Tibial artery (tissue), 4 donors: Measurements from ENCODE around the gene TMEM38B.

Experiments
- DNase-seq, 2 donors: peaks; one replicate each; pipeline ENCODE4 v3.0.0-alpha.2; 2019
- H3K27ac ChIP-seq, 2 donors: fragments of 200-600 bp; sonication (generic) in 1 of 2; 1 replicate in 1 of 2; 2 replicates in 1 of 2; pipeline ENCODE4 v1.5.1; 2018 to 2019; ENCODE audit warnings: mild to moderate bottlenecking in 1 of 2
- H3K27me3 ChIP-seq, 2 donors: fragments of 200-600 bp; sonication (generic) in 1 of 2; one replicate each; pipeline versions ENCODE4 v1.5.1 to v1.6.0; 2016 to 2019
- H3K36me3 ChIP-seq, 3 donors: fragments of 200-600 bp; sonication (generic) in 2 of 3; one replicate each; pipeline ENCODE4 v1.5.1; 2016 to 2019; ENCODE audit warnings: mild to moderate bottlenecking in 2 of 3
- H3K4me1 ChIP-seq, 4 donors: fragments of 200-600 bp; sonication (generic) in 2 of 4; 1 replicate in 3 of 4; 2 replicates in 1 of 4; pipeline ENCODE4 v1.5.1; 2016 to 2019
- H3K4me3 ChIP-seq, 2 donors: fragments of 200-600 bp; sonication (generic) in 1 of 2; 1 replicate in 1 of 2; 2 replicates in 1 of 2; pipeline ENCODE4 v1.5.1; 2018 to 2019; ENCODE audit warnings: mild to moderate bottlenecking in 2 of 2
- H3K9me3 ChIP-seq, 3 donors: fragments of 200-600 bp; sonication (generic) in 1 of 3; one replicate each; pipeline ENCODE4 v1.5.1; 2016 to 2019
- intact Hi-C: fragments of 100-400 bp; cut with DNase I; formaldehyde crosslinking; loops from one replicate; pipeline ENCODE4 v1.15.0; 2023; ENCODE audit warnings: low total_unique reads
- TF ChIP-seq, protein P1 (sequence below), 2 experiments: fragments of 200-600 bp in 1 of 2; fragments of 450-650 bp in 1 of 2; IDR thresholded peaks; one replicate each; pipeline ENCODE4 v1.5.1; 2017 to 2019; ENCODE audit warnings: antibody characterized with exemption in 2 of 2, mild to moderate bottlenecking in 1 of 2, moderate library complexity in 1 of 2

TMEM38B gene

DNA sequence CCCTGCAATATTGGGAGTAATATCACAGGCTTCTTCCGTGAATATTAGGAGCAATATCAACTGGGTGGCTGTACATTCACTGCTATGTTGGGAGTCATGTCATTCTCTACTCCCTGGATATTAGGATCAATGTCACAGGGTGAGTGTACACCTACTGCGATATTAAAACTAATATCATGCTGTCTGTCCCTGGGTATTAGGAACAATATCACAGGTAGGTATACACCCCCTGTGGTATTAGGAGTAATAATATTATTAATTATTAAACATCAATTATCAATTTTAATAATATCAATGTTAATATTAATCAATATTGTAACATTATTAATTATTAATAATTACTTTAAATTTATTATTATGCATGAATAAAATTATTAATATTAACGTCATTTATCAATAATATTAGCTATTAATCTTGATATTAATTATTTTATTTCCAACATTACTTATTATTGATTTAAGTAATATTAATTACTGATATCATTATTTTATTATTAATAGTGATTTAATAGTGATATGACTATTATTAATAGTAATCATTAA is 121.9 kb downstream of the TMEM38B start:
- Histone ChIP-seq H3K4me3 (no peak overlapping the region), H3K27me3 (no peaks in the 10 kb centered on the region), H3K9me3 (peaks cover 0 to 37% (median 8%) of the 10 kb centered on the region in 3 donors), H3K36me3 (no peaks in the 10 kb centered on the region), H3K4me1 (no peaks in the 10 kb centered on the region), H3K27ac (no peak overlapping the region)
- DNase-seq = no peak
- TF ChIP-seq, protein P1, sequence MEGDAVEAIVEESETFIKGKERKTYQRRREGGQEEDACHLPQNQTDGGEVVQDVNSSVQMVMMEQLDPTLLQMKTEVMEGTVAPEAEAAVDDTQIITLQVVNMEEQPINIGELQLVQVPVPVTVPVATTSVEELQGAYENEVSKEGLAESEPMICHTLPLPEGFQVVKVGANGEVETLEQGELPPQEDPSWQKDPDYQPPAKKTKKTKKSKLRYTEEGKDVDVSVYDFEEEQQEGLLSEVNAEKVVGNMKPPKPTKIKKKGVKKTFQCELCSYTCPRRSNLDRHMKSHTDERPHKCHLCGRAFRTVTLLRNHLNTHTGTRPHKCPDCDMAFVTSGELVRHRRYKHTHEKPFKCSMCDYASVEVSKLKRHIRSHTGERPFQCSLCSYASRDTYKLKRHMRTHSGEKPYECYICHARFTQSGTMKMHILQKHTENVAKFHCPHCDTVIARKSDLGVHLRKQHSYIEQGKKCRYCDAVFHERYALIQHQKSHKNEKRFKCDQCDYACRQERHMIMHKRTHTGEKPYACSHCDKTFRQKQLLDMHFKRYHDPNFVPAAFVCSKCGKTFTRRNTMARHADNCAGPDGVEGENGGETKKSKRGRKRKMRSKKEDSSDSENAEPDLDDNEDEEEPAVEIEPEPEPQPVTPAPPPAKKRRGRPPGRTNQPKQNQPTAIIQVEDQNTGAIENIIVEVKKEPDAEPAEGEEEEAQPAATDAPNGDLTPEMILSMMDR (IDR thresholded peaks at IDR 0.05) = no peak
- intact Hi-C loops = no loop called here

DNA sequence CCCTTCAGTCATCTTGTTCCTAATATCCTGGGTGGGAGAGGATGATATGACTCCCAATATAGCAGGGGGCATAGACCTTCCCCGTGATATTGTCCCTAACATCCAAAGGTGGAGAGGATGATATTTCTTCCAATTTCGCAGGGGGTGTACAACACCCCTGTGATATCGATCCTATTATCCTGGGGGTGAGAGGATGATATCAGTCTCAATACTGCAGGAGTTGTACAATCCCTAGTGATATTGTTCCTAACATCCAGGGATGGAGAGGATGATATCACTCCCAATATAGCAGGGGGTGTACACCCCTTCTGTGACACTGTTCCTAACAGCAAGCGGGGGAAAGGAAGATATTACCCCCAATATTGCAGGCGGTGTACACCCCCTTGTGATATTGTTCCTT is 122.6 kb downstream of the TMEM38B start:
- no peak overlapping the region for H3K4me3 ChIP-seq
- H3K27ac ChIP-seq = no peak overlapping the region
- H3K27me3 ChIP-seq = no peaks in the 10 kb centered on the region
- no peak for DNase-seq
- intact Hi-C loops = no loop called here
- H3K4me1 ChIP-seq = no peaks in the 10 kb centered on the region
- H3K9me3 ChIP-seq = peaks cover 0 to 30% (median 5%) of the 10 kb centered on the region in 3 donors
- no peaks in the 10 kb centered on the region for H3K36me3 ChIP-seq
- TF ChIP-seq, protein P1 (IDR thresholded peaks at IDR 0.05) = no peak

DNA sequence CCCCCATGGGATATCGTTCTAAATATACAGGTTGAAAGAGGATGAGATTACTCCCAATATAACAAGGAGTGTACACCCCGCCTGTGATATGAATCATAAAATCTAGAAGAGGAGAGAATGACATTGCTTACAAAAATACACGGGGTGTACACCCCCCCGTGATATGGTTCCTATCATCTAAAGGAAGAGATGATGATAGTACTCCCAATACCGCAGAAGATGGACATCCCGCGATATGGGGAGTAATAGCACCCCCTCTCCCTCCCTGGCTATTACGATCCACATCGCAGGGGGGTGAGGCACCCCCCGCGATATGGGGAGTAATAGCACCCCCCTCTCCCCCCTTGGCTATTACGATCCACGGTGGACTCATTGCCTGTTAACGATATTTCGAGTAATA is 124.6 kb downstream of the TMEM38B start:
- H3K9me3 ChIP-seq = peaks cover 0 to 28% (median 8%) of the 10 kb centered on the region in 3 donors
- intact Hi-C loops = no loop called here

DNA sequence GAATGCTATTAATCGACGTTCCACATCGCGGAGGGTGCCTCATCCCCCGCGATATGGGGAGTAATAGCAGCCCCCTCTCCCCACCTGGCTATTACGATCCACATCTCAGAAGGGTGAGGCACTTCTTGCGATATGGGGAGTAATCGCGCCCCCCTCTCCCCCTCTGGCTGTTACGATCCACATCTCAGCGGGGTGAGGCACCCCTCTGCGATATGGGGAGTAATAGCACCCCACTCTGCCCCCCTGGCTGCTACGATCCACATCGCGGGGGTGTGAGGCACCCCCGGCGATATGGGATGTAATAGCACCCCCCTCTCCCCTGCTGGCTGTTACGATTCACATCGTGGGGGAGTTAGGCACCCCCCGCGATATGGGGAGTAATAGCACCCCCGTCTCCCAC is 128.5 kb downstream of the TMEM38B start:
- no peaks in the 10 kb centered on the region for H3K4me1 ChIP-seq
- no peak overlapping the region for H3K27ac ChIP-seq
- H3K27me3 ChIP-seq = no peaks in the 10 kb centered on the region
- TF ChIP-seq, protein P1 (IDR thresholded peaks at IDR 0.05) = no peak
- no peaks in the 10 kb centered on the region for H3K36me3 ChIP-seq
- H3K4me3 ChIP-seq = no peak overlapping the region
- no peak for DNase-seq
- peaks cover 0 to 24% (median 15%) of the 10 kb centered on the region in 3 donors for H3K9me3 ChIP-seq
- intact Hi-C loops = no loop called here

More for the DNA sequence above, 124.6 kb downstream of the TMEM38B start:
- Histone ChIP-seq H3K27me3 (no peaks in the 10 kb centered on the region), H3K4me1 (no peaks in the 10 kb centered on the region), H3K36me3 (no peaks in the 10 kb centered on the region), H3K27ac (no peak overlapping the region), H3K4me3 (no peak overlapping the region)
- TF ChIP-seq, protein P1 (IDR thresholded peaks at IDR 0.05) = no peak
- no peak for DNase-seq
